GM21423 (cell line): ENCODE measurements around the gene NOC2L.

Experiments
- ATAC-seq: cut with Tn5 transposase; IDR thresholded peaks from one replicate; pipeline ENCODE4 v1.9.1; 2021; ENCODE audit warnings: mild to moderate bottlenecking, moderate library complexity; ENCODE audit not compliant: unreplicated experiment

The NOC2L gene

GRCh38 chr1:958823-959730 is at the start of gene NOC2L:
NOC2L (minus strand) TSS chr1:959256; CDS start chr1:959240, 16 bp downstream.
- ATAC-seq, result peak; percentile 68

- no peak for ATAC-seq
These were observed 47.5 kb upstream of the NOC2L start for GRCh38 chr1:1006305-1007159.

GRCh38 chr1:1005774-1006304 is 46.8 kb upstream of the NOC2L start:
- no peak for ATAC-seq

GRCh38 chr1:1004780-1005697 is 46.0 kb upstream of the NOC2L start:
- no peak for ATAC-seq

- no peak for ATAC-seq
These were observed 45.3 kb upstream of the NOC2L start for GRCh38 chr1:1004420-1004779.

- ATAC-seq, result no peak
These were observed 44.8 kb upstream of the NOC2L start for GRCh38 chr1:1003618-1004419.

GRCh38 chr1:1001057-1001783 is 42.2 kb upstream of the NOC2L start:
- ATAC-seq, result peak; percentile 3

- ATAC-seq, result peak; percentile 17
These were observed 41.5 kb upstream of the NOC2L start for GRCh38 chr1:1000357-1001056.

GRCh38 chr1:999725-1000356 is 40.8 kb upstream of the NOC2L start, which contains the start of gene HES4:
HES4 (minus strand) TSS chr1:1000097; CDS start chr1:999973, 124 bp downstream.
- ATAC-seq, result peak; percentile 42

- ATAC-seq, result no peak
These were observed 40.1 kb upstream of the NOC2L start for GRCh38 chr1:998995-999724.

GRCh38 chr1:998745-998994 is 39.6 kb upstream of the NOC2L start:
- ATAC-seq, result no peak

- no peak for ATAC-seq
These were observed 39.1 kb upstream of the NOC2L start for GRCh38 chr1:997993-998744.

GRCh38 chr1:997713-997992 is 38.6 kb upstream of the NOC2L start:
- no peak for ATAC-seq

- ATAC-seq, result no peak
These were observed 38.0 kb upstream of the NOC2L start for GRCh38 chr1:996851-997712.

- no peak for ATAC-seq
These were observed 36.9 kb upstream of the NOC2L start for GRCh38 chr1:995665-996633.
